Lung (tissue), 13 donors: ENCODE data around the gene ZBTB26. TPM values are rescaled to one million over a fixed set of nuclear protein-coding genes. Genes with fewer than 3 reads are reported as not detected.
"Not testable (repeated sequence)": the region's sequence is repeated elsewhere in the genome, so short reads cannot be mapped to it uniquely, and the experiment has no call there.

ENCODE experiments used
- ATAC-seq: fragments of 200-7000 bp; cut with Tn5 transposase; one replicate; pipeline ENCODE4 v1.9.1; 2020; ENCODE audit warnings: moderate number of reproducible peaks; ENCODE audit not compliant: insufficient read depth, low FRiP score
- DNase-seq, 3 donors: peaks; one replicate each; pipeline ENCODE4 v3.0.0-alpha.2; 2013 to 2017
- H3K27ac ChIP-seq, 2 donors: one replicate each; pipeline ENCODE4 v1.5.1; 2013; ENCODE audit warnings: mild to moderate bottlenecking in 2 of 2, moderate library complexity in 2 of 2, control low read depth in 1 of 2, inconsistent platforms in 1 of 2, low read depth in 1 of 2, low read length in 1 of 2
- H3K27me3 ChIP-seq, 3 donors: one replicate each; pipeline ENCODE4 v1.5.1; 2013; ENCODE audit warnings: low read length in 2 of 3; ENCODE audit not compliant: control insufficient read depth in 3 of 3, insufficient read depth in 3 of 3
- H3K36me3 ChIP-seq, 4 donors: one replicate each; pipeline ENCODE4 v1.5.1; 2013; ENCODE audit warnings: low read length in 4 of 4, mild to moderate bottlenecking in 1 of 4, moderate library complexity in 1 of 4; ENCODE audit not compliant: control insufficient read depth in 4 of 4, insufficient read depth in 4 of 4
- H3K4me1 ChIP-seq, 5 donors: one replicate each; pipeline ENCODE4 v1.5.1; 2013; ENCODE audit warnings: low read length in 5 of 5, mild to moderate bottlenecking in 2 of 5, moderate library complexity in 1 of 5; ENCODE audit not compliant: control insufficient read depth in 5 of 5, insufficient read depth in 5 of 5
- H3K4me3 ChIP-seq: one replicate; pipeline ENCODE4 v1.5.1; 2013; ENCODE audit warnings: mild to moderate bottlenecking, control low read depth, moderate library complexity
- H3K9ac ChIP-seq, 2 donors: one replicate each; pipeline ENCODE4 v1.5.1; 2013; ENCODE audit warnings: low read length in 2 of 2, control low read depth in 1 of 2; ENCODE audit not compliant: insufficient read depth in 1 of 2
- H3K9me3 ChIP-seq, 4 donors: one replicate each; pipeline ENCODE4 v1.5.1; 2013; ENCODE audit warnings: low read length in 3 of 4, mild to moderate bottlenecking in 1 of 4, moderate library complexity in 1 of 4; ENCODE audit not compliant: control insufficient read depth in 4 of 4, insufficient read depth in 3 of 4
- WGBS, 2 donors: extraction: QIAGEN DNeasy Blood & Tissue Kit; methylation state at CpG; one replicate each; pipeline ENCODE4 v1.1.7; 2013; 5-methylcytosine and 5-hydroxymethylcytosine counted together
- polyA plus RNA-seq, 2 donors: library from polyadenylated mRNA; stranded (reverse); fragments of 200-250 nt; gene quantifications; one replicate each; pipeline ENCODE4 v1.2.1, GENCODE V29; 2013
- small RNA-seq: library from RNA; depleted of rRNA; stranded (forward); fragments of <200 nt; gene quantifications from one replicate; pipeline ENCODE3, GENCODE V24; 2014; ENCODE audit warnings: low replicate concordance
- total RNA-seq, 2 donors: library from RNA; depleted of rRNA in 1 of 2; stranded (reverse); fragments of >200 nt in 1 of 2; gene quantifications; one replicate each; pipeline ENCODE4 v1.2.1, GENCODE V29; 2014 to 2021
- TF ChIP-seq, protein P1 (sequence below): IDR thresholded peaks from 2 replicates; pipeline ENCODE4 v1.5.1; 2012; ENCODE audit warnings: mild to moderate bottlenecking; ENCODE audit errors: control extremely low read depth, extremely low read depth
- donor health status: control.
- donor health status: control.
- donor health status: Bipolar disorder and iron deficiency.
- donor health status: healthy.
- donor health status: DM: yes; HTN: yes; CAD: no.

ZBTB26 gene
- total and polyA plus RNA-seq, 4 donors = 2.4 to 15.0 (median 3.3) TPM

DNA sequence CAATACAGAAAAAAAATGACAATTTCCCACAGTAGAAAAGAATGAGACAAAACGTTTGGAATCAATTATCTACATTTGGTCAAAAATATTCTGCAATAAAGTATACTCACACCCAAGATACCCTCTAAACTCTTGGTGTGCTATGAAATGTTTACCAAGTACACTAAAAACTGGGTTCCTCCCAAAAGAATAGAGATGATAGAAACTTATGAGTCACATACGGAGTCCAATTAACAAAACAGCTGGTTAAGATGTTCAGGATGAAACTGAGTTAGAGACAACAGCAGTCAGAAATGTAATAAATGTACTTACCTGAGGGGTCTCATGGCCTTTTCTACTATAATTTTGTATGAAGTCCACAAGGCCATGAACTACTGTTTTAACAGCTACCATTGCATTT lies 51.9 kb downstream of the ZBTB26 start:
- Histone ChIP-seq H3K36me3 (peaks cover 22 to 65% (median 49%) of the 10 kb centered on the region in 4 donors), H3K9me3 (no peaks in the 10 kb centered on the region), H3K9ac (no peak overlapping the region), H3K4me3 (no peak overlapping the region), H3K27me3 (no peaks in the 10 kb centered on the region), H3K4me1 (peaks cover 0 to 4% (median 0%) of the 10 kb centered on the region in 5 donors), H3K27ac (no peak overlapping the region)
- 80 to 89% methylated on average over 2 of the region's 2 CpGs for WGBS, 2 donors
- TF ChIP-seq, protein P1, sequence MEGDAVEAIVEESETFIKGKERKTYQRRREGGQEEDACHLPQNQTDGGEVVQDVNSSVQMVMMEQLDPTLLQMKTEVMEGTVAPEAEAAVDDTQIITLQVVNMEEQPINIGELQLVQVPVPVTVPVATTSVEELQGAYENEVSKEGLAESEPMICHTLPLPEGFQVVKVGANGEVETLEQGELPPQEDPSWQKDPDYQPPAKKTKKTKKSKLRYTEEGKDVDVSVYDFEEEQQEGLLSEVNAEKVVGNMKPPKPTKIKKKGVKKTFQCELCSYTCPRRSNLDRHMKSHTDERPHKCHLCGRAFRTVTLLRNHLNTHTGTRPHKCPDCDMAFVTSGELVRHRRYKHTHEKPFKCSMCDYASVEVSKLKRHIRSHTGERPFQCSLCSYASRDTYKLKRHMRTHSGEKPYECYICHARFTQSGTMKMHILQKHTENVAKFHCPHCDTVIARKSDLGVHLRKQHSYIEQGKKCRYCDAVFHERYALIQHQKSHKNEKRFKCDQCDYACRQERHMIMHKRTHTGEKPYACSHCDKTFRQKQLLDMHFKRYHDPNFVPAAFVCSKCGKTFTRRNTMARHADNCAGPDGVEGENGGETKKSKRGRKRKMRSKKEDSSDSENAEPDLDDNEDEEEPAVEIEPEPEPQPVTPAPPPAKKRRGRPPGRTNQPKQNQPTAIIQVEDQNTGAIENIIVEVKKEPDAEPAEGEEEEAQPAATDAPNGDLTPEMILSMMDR = no peak
- DNase-seq = no peak
- no peak for ATAC-seq

DNA sequence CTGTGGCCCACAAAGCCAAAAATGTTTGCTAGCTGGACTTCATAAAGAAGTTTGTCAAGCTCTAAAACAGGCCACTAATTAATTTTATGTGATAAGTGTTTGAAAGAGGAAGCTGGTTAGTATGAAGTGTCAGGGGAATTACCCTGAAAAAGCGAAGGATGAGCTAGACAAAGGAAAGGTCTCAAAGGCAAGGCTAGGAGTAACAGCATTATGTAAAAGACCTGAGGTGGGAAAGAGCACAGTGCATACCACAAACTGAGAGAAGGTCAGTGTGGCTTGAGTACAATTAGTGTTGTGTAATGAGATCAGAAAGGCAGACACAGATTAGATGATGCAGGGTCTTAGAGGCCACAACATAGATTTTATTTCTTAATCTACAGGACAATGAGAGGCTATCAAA lies 55.8 kb downstream of the ZBTB26 start:
- DNase-seq (no peak), ATAC-seq (no peak)
- Histone ChIP-seq H3K4me3 (no peak overlapping the region), H3K27ac (no peak overlapping the region), H3K9ac (no peak overlapping the region), H3K4me1 (no peaks in the 10 kb centered on the region), H3K9me3 (no peaks in the 10 kb centered on the region), H3K36me3 (peaks cover 23 to 58% (median 41%) of the 10 kb centered on the region in 4 donors), H3K27me3 (no peaks in the 10 kb centered on the region)
- WGBS, 2 donors = 86 to 97% methylated on average over 1 of the region's 1 CpG
- TF ChIP-seq, protein P1 = no peak

DNA sequence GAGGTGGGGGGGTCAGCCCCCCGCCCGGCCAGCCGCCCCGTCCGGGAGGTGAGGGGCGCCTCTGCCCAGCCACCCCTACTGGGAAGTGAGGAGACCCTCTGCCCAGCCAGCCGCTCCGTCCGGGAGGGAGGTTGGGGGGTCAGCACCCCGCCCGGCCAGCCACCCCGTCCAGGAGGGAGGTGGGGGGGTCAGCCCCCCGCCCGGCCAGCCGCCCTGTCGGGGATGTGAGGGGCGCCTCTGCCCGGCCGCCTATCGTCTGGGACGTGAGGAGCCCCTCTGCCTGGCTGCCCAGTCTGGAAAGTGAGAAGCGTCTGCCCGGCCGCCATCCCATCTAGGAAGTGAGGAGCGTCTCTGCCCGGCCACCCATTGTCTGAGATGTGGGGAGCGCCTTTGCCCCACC lies 64.0 kb downstream of the ZBTB26 start:
- H3K27me3 ChIP-seq, ATAC-seq, DNase-seq, H3K27ac ChIP-seq, H3K9ac ChIP-seq, H3K4me1 ChIP-seq, H3K9me3 ChIP-seq, H3K4me3 ChIP-seq: not testable (repeated sequence)
- 94 to 96% methylated on average over 7 to 17 of the region's 27 CpGs for WGBS, 2 donors
- H3K36me3 ChIP-seq = peaks cover 0 to 23% (median 7%) of the 10 kb centered on the region in 4 donors

DNA sequence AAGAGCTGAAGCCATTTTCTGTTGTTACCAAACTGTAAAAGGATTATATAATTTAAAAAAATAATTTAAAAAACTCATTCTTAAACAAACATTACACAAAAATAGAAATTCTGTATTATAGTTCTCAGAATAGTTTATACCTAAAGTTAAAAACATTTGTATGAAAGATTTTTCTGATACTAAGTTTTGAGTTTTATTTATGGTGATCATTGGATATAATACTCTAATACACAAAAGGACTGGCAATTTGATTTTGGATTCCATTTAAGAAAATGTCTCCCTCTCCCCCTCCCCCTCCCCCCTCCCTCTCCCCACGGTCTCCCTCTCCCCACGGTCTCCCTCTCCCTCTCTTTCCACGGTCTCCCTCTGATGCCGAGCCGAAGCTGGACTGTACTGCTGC lies 65.2 kb downstream of the ZBTB26 start:
- H3K9ac ChIP-seq = no peak overlapping the region
- H3K4me1 ChIP-seq = no peaks in the 10 kb centered on the region
- DNase-seq (no peak), ATAC-seq (no peak)
- WGBS, 2 donors = no CpG with 5 or more reads among the region's 5 CpGs
- H3K27ac ChIP-seq = no peak overlapping the region
- no peaks in the 10 kb centered on the region for H3K27me3 ChIP-seq
- peaks cover 0 to 26% (median 4%) of the 10 kb centered on the region in 4 donors for H3K36me3 ChIP-seq
- H3K4me3 ChIP-seq = no peak overlapping the region
- H3K9me3 ChIP-seq = no peaks in the 10 kb centered on the region
- TF ChIP-seq, protein P1 = no peak

Small RNA genes within 50 kb of the gene (small RNA-seq; reads per million reads assigned to genes)
- gene RNY1P15 = not detected
- gene SNORD90 = 2,324 reads per million, percentile 100 among the genes with 10 or more reads in this experiment

Other genes starting within 250 kb of the ZBTB26 start
- gene OR1L4, start 207.5 kb downstream of the ZBTB26 start, total RNA-seq = not detected
- not detected for gene OR1L4, start 207.5 kb downstream of the ZBTB26 start, polyA plus RNA-seq
- gene OR1L6, start 189.2 kb downstream of the ZBTB26 start, total RNA-seq = not detected
- gene OR1L6, start 189.2 kb downstream of the ZBTB26 start, polyA plus RNA-seq = not detected
- not detected for gene OR5C1, start 142.6 kb downstream of the ZBTB26 start, total RNA-seq
- gene OR5C1, start 142.6 kb downstream of the ZBTB26 start, polyA plus RNA-seq = not detected
- gene OR1K1, start 131.4 kb downstream of the ZBTB26 start, total RNA-seq = not detected
- gene OR1K1, start 131.4 kb downstream of the ZBTB26 start, polyA plus RNA-seq = not detected
- 10 to 100 TPM; 19.6 to 30.2 TPM for gene PDCL, start 102.9 kb downstream of the ZBTB26 start, total RNA-seq
- gene PDCL, start 102.9 kb downstream of the ZBTB26 start, polyA plus RNA-seq = 10 to 100 TPM; 10.2 to 11.6 TPM
- 10 to 100 TPM; 37.7 to 60.2 TPM for gene RC3H2, start 26.2 kb downstream of the ZBTB26 start, total RNA-seq
- 10 to 100 TPM; 11.9 to 13.0 TPM for gene RC3H2, start 26.2 kb downstream of the ZBTB26 start, polyA plus RNA-seq
- 10 to 100 TPM in 1 of 2 donors, 1 to 10 TPM in 1; 8.0 to 16.6 TPM for gene ZBTB6, start 18.2 kb downstream of the ZBTB26 start, total RNA-seq
- gene ZBTB6, start 18.2 kb downstream of the ZBTB26 start, polyA plus RNA-seq = 1 to 10 TPM; 2.5 to 4.3 TPM
- gene RABGAP1, start 9.5 kb upstream of the ZBTB26 start, total RNA-seq = 100 to 1,000 TPM in 1 of 2 donors, 10 to 100 TPM in 1; 55.0 to 103 TPM
- 10 to 100 TPM in 1 of 2 donors, 1 to 10 TPM in 1; 9.6 to 14.7 TPM for gene RABGAP1, start 9.5 kb upstream of the ZBTB26 start, polyA plus RNA-seq
- gene GPR21, start 102.2 kb upstream of the ZBTB26 start, total RNA-seq = 1 to 10 TPM; 3.7 to 6.1 TPM
- gene GPR21, start 102.2 kb upstream of the ZBTB26 start, polyA plus RNA-seq = under 1 TPM in 1 of 2 donors, not detected in 1; 0.03 TPM